Measurements from ENCODE around the gene PLCD3. TPM values are rescaled to one million over a fixed set of nuclear protein-coding genes. Genes with fewer than 3 reads are reported as not detected.

PLCD3 gene
- polyA plus RNA-seq, 1 donor from 2014 or later = 1.3 TPM

GRCh38 chr17:45172232-45172540 is 39.9 kb upstream of the PLCD3 start:
- no peak for TF ChIP-seq SMC3 (conservative IDR thresholded peaks at IDR 0.05; ENCODE audit: poor library complexity)
- no peak for TF ChIP-seq TAF1 (IDR thresholded peaks at IDR 0.05; ENCODE audit: low read depth)
- no peak for TF ChIP-seq REST (IDR thresholded peaks at IDR 0.05; ENCODE audit: borderline replicate concordance)
- TF ChIP-seq RAD21 (conservative IDR thresholded peaks at IDR 0.05) = no peak
- TF ChIP-seq EP300 (conservative IDR thresholded peaks at IDR 0.05; ENCODE audit: poor library complexity, severe bottlenecking) = no peak
- no peak for TF ChIP-seq POLR2AphosphoS5 (IDR thresholded peaks at IDR 0.05)
- no peak for TF ChIP-seq MXI1 (conservative IDR thresholded peaks at IDR 0.05; ENCODE audit: poor library complexity, severe bottlenecking)
- TF ChIP-seq, protein P1, sequence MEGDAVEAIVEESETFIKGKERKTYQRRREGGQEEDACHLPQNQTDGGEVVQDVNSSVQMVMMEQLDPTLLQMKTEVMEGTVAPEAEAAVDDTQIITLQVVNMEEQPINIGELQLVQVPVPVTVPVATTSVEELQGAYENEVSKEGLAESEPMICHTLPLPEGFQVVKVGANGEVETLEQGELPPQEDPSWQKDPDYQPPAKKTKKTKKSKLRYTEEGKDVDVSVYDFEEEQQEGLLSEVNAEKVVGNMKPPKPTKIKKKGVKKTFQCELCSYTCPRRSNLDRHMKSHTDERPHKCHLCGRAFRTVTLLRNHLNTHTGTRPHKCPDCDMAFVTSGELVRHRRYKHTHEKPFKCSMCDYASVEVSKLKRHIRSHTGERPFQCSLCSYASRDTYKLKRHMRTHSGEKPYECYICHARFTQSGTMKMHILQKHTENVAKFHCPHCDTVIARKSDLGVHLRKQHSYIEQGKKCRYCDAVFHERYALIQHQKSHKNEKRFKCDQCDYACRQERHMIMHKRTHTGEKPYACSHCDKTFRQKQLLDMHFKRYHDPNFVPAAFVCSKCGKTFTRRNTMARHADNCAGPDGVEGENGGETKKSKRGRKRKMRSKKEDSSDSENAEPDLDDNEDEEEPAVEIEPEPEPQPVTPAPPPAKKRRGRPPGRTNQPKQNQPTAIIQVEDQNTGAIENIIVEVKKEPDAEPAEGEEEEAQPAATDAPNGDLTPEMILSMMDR (IDR thresholded peaks at IDR 0.05; ENCODE audit: poor library complexity, severe bottlenecking) = no peak
- no peak for TF ChIP-seq EZH2 (IDR thresholded peaks at IDR 0.05; ENCODE audit: borderline replicate concordance, insufficient read depth, low read length, poor library complexity, severe bottlenecking)
- Histone ChIP-seq H3K27me3 (ENCODE audit: insufficient read depth, low read depth, low read length) (no peaks in the 10 kb centered on the region), H4K20me1 (ENCODE audit: insufficient read depth) (no peaks in the 10 kb centered on the region), H3K79me2 (replicated peaks; ENCODE audit: insufficient read depth, low read length) (no peaks in the 10 kb centered on the region), H2AFZ (ENCODE audit: low read depth, low read length) (no peak overlapping the region), H3K9ac (ENCODE audit: low read length) (no peak overlapping the region), H3K4me3 (ENCODE audit: low read length) (no peak overlapping the region), H3K4me2 (ENCODE audit: low read length) (no peak overlapping the region), H3K9me3 (ENCODE audit: low read length) (no peaks in the 10 kb centered on the region), H3K36me3 (ENCODE audit: insufficient read depth, low read length) (no peaks in the 10 kb centered on the region), H3K27ac (ENCODE audit: low read length) (no peak overlapping the region), H3F3A (ENCODE audit: insufficient read depth, low read length, poor library complexity, severe bottlenecking) (no peaks in the 10 kb centered on the region), H3K9me2 (ENCODE audit: insufficient read depth, low read length) (no peaks in the 10 kb centered on the region)

DNA sequence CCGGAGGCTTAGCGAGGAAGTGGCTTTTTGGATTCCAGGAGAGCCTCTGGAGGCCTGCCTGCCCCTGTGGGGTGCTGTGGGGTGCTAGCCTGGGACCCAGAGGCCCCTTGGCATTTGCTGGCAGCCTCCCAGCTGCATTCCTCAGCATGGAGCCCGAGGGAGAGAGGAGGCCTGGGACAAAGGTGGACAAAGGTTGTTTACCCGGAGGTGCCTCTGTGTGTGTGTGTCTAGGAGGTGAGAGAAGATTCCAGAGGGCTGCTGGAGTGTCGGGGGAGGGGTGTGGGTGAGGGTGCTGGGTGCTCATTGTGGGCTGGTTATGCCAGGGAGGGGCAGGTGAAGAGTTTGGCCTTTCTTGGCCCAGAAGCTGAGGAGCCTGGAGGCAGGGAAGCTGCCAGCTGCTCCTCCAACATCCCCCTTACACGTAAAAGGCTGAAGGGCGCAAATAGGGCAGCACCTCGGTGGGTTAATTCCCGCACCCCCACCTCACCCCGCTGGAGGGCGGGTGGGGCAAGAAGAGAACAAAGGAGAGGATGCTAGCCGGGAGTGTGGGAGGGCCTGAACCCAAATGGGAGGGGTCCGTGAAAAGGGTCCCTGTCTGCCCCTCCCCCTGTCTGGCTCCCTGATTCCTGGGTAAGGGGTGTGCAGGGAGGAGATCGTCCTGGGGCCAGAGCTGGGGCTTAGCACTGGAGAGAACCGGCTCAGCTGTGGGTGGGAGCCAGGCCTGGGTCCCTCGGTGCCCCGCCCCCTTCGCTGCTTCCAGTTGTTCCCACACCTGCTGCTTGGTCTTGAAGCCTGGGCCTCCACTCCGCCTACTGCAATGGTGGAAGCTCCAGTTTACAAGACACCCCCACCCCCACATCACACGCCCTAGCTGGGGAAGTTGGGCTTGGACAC is 39.3 kb upstream of the PLCD3 start:
- Histone ChIP-seq H3K4me2 (ENCODE audit: low read length) (no peak overlapping the region), H4K20me1 (ENCODE audit: insufficient read depth) (no peaks in the 10 kb centered on the region), H2AFZ (ENCODE audit: low read depth, low read length) (no peak overlapping the region), H3K9me2 (ENCODE audit: insufficient read depth, low read length) (no peaks in the 10 kb centered on the region), H3F3A (ENCODE audit: insufficient read depth, low read length, poor library complexity, severe bottlenecking) (no peaks in the 10 kb centered on the region), H3K27me3 (ENCODE audit: insufficient read depth, low read depth, low read length) (no peaks in the 10 kb centered on the region), H3K79me2 (replicated peaks; ENCODE audit: insufficient read depth, low read length) (no peaks in the 10 kb centered on the region), H3K4me3 (ENCODE audit: low read length) (no peak overlapping the region), H3K9ac (ENCODE audit: low read length) (no peak overlapping the region), H3K9me3 (ENCODE audit: low read length) (no peaks in the 10 kb centered on the region), H3K27ac (ENCODE audit: low read length) (no peak overlapping the region), H3K36me3 (ENCODE audit: insufficient read depth, low read length) (no peaks in the 10 kb centered on the region)
- TF ChIP-seq, protein P1 (IDR thresholded peaks at IDR 0.05; ENCODE audit: poor library complexity, severe bottlenecking) = no peak
- no peak for TF ChIP-seq SMC3 (conservative IDR thresholded peaks at IDR 0.05; ENCODE audit: poor library complexity)
- no peak for TF ChIP-seq MXI1 (conservative IDR thresholded peaks at IDR 0.05; ENCODE audit: poor library complexity, severe bottlenecking)
